Suprapubic skin (tissue), 4 donors: ENCODE measurements around the gene DOC2A.

Source experiments
- EP300 ChIP-seq: sonication (generic); formaldehyde crosslinking; IDR thresholded peaks from one replicate; pipeline ENCODE4 v1.6.1; 2017; ENCODE audit warnings: antibody characterized with exemption
- POLR2AphosphoS5 ChIP-seq, 3 donors: sonication (generic); formaldehyde crosslinking; IDR thresholded peaks; one replicate each; pipeline ENCODE4 v1.6.1; 2017; ENCODE audit warnings: antibody characterized with exemption in 3 of 3
- TF ChIP-seq, protein P1 (sequence below), 2 donors: fragments of 200-600 bp in 1 of 2; fragments of 450-650 bp in 1 of 2; sonication (generic) in 1 of 2; IDR thresholded peaks; one replicate each; pipeline ENCODE4 v1.5.1; 2016 to 2019; ENCODE audit warnings: antibody characterized with exemption in 2 of 2, mild to moderate bottlenecking in 1 of 2, moderate library complexity in 1 of 2

DNA sequence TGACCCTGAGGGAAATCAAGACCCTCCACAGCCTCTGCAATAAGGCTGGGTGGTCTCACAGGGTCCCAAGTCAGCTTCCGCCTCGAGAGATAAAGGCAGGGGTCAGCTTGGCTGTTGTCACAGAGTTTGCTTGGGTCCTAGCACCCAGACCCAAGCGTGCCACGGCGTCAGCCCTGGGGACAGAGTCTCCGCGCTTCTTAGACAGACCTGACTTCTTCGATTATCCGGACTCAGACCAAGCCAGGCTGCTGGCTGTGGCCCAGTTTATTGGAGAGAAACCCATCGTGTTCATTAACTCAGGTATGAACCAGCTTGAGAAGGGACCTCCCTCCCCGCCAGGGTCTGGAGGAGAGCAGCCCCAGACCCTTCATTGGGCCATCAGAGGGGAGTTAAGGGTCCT, 12.8 kb upstream of the DOC2A start:
- TF ChIP-seq POLR2AphosphoS5 (IDR thresholded peaks at IDR 0.05): no peak
- no peak for TF ChIP-seq EP300
- TF ChIP-seq, protein P1, sequence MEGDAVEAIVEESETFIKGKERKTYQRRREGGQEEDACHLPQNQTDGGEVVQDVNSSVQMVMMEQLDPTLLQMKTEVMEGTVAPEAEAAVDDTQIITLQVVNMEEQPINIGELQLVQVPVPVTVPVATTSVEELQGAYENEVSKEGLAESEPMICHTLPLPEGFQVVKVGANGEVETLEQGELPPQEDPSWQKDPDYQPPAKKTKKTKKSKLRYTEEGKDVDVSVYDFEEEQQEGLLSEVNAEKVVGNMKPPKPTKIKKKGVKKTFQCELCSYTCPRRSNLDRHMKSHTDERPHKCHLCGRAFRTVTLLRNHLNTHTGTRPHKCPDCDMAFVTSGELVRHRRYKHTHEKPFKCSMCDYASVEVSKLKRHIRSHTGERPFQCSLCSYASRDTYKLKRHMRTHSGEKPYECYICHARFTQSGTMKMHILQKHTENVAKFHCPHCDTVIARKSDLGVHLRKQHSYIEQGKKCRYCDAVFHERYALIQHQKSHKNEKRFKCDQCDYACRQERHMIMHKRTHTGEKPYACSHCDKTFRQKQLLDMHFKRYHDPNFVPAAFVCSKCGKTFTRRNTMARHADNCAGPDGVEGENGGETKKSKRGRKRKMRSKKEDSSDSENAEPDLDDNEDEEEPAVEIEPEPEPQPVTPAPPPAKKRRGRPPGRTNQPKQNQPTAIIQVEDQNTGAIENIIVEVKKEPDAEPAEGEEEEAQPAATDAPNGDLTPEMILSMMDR (IDR thresholded peaks at IDR 0.05): no peak
